CD4-positive, alpha-beta T cell treated with Interleukin-4 for 1 hour (primary cell): ENCODE results near the gene NSMF.

Source experiments
- DNase-seq, 2 donors: peaks; one replicate each; pipeline ENCODE4 v3.0.0-alpha.2; 2020 to 2022

Gene NSMF

DNA sequence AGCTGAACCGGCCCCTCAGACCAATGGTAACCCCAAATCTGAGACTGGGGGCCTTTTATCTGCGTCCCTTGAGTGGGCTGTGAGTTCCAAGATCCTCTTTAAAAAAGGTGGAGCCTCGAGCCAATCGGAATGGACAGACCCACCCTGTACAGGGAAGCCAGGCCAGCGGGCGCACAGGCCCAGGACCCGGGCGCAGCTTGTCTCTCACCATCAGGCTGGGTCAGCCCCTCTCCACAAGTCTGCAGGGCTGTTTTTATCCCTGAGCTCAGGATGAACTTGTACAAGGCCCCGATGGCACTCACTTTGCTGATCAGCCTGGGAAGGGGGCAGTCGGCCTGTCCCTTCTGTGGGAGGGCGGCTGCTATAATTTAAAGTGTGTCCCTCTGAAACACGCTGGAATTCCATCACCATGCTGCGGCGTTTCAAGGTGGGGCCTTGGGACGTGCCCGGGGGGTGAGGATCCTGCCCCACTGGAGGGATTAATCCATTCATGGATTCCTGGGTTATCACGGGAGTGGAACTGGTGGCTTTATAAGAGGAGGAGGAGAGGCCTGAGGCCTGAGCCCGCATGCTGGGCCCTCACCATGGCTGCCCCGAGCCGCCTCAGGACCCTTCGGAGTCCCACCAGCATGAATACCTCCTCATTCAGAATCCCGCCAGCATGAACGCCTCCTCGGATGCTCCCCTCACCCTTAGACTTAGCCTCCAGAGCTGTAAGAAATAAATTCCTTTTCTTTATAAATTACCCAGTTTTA, 50.3 kb downstream of the NSMF start:
- DNase-seq = no peak

DNA sequence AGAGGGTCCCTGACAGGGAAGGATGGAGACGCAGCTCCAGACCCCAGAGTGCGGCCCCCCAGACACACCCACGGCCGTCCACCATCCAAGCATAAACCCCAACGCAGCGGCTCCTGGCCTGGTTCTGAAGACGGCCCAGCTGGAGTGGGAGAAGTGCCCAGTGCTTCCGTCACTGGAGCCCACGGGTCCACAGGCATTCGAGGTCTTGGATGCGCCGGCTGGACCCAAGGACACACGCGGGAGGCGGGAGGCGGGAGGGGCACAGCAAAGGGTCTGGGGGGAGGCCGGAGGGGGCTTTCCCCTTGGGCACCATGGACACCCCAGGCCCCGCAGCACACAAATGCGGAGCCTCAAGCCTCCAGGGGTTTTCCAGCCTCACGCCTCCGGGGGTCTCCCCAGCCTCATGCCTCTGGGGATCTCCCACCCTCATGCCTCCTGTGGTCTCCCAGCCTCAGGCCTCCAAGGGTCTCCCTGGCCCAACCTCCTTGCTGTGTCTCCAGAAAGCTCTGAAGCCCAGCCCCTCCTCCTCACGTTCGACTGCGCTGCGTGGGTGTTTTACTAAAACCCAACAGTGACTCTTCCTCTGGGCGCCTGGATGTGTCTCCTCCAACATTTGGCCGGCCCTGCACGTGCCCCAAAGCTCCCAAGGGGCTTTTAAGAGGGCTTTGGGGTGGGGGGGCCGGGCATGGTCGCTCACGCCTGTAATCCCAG, 51.4 kb downstream of the NSMF start:
- DNase-seq = no peak

DNA sequence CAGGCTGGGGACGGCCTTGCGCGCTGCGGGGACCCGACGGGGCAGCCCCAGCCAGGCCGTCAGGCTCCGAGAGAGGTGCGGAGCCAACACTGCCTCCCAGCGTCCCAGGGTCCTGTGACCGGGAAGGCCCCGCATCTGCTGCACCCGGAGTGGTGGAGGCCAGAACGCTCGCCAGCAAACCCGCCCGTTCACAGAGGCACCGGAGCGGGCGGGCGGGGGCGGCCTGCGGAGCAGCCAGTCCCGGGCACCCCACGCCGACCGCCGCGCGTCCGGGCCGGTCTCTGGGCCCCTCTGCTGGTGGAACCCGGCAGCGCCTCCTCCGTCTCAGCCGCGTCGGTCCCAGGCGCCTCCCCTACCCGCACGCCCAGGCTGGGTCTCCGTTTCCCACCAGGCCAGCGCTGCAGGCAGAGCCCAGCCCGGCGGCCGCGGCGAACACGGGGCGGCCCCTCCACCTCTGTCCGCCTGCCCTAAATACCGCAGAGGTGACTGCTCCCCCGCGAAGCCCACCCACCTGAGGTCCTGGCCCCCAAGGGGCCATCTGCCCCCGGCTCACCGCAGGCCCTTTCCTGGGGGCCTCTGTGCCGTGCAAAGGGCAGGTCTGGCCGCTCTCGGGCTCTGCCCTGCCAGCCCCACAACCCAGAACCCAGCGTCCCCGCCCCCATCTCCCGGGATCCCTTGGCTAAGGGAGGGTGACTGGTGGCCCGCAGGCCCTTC, 52.1 kb downstream of the NSMF start:
- peak; percentile 57 to 69 for DNase-seq

DNA sequence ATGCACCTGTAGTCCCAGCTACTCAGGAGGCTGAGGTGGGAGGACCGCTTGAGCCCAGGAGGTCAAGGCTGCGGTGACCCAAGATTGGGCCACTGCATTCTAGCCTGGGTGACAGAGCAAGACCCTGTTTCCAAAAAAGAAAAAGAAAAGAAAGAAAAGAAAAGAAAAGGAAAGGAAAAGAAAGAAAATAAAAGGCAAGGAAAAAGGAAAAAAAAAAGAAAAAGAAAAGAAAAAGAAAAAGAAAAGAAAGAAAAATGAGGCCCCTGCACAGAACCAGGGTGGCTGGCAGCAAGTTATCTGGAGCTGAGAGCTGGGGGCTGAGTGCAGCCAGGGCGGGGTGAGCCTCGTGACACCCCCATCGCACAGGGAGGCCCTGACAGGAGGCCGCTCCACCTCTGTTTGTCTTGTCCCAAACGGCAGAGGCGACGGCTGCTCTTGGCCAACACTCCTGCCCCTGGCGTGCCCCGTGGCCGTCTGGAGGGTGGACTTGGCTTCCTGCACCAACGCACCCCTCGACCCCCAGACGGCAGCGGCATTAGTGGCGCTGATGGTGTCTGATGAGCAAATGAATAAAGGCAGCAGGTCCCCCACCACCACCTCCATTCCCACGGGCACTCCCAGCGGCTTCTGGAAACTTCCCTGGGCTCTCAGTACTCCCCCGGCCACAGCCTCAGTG, 52.9 kb downstream of the NSMF start:
- no peak for DNase-seq

DNA sequence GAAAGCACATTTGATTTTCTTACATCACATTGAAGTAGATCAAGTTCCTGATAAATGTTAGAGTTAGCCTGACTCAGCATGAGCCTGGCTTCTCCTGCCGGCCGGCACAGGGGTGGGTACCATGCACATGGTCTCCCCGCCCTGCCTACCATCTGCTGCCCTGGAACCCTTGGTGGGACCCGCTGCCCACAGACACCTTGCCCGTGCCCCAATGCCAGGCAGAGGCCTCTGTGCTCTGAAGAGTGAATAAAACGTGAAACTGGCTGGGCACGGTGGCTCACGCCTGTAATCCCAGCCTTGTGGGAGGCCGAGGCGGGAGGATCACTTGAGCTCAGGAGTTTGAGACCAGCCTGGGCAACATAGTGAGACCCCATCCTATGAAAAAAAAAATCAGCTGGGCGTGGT, 53.5 kb downstream of the NSMF start:
- no peak for DNase-seq

DNA sequence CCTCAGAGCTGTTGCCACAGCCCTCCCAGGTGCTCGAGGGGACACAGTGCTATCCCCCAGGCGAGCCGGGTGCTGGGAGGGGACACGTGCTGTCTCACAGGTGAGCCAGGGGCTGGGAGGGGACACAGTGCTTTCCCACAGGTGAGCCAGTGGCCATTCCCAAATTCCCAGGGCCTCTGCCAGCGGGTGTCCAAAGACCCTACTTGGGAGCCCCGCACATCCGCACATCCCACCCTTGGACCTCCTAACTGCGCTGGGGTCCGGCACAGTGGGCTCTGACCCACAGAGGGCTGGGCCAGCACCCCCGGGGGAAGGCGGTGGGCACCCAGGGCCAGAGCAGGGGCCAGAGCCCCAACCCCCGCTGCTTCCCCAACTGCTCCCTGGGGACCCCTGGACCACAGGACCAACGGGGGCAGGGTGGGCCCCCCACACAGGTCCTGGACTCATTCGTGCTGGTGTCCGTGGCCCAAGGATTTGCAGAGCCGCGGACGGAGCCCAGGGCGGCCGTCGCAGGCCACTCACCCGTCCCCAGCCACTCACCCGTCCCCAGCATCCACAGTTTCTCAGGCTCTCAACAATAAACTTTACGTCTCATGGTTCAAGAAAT, 54.1 kb downstream of the NSMF start:
- DNase-seq = no peak

DNA sequence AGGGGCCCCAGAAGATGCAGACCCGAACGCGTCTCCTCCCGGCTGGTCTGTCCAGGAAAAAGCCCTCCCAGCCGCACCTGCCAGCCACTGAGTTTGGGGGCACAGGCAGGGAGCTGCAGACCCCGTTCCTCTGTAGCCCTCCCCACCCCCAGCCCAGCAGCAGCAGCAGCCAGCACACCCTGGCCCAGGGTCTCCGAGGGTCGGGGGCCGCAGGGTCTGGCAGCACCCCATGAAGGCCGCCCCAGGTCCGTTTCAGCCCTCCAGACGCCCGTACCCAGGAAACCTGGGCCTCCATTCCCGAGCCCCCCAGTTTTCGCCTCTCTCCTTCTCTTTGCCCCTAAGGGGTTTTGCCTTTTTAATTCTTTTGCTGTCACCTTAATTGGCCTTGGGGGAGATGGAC, 55.9 kb downstream of the NSMF start:
- no peak for DNase-seq

DNA sequence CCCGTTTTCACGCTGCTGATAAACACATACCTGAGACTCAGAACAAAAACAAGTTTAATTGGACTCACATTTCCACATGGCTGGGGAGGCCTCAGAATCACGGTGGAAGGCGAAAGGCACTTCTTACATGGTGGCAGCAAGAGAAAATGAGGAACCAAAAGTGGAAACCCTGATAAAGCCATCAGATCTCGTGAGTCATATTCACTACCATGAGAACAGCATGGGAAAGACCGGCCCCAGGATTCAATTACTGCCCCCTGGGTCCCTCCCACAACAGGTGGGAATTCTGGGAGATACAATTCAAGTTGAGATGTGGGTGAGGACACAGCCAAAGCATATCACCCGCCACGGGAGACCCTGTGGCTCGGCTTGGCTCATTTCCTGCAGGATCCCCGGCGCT, 56.4 kb downstream of the NSMF start:
- no peak for DNase-seq

DNA sequence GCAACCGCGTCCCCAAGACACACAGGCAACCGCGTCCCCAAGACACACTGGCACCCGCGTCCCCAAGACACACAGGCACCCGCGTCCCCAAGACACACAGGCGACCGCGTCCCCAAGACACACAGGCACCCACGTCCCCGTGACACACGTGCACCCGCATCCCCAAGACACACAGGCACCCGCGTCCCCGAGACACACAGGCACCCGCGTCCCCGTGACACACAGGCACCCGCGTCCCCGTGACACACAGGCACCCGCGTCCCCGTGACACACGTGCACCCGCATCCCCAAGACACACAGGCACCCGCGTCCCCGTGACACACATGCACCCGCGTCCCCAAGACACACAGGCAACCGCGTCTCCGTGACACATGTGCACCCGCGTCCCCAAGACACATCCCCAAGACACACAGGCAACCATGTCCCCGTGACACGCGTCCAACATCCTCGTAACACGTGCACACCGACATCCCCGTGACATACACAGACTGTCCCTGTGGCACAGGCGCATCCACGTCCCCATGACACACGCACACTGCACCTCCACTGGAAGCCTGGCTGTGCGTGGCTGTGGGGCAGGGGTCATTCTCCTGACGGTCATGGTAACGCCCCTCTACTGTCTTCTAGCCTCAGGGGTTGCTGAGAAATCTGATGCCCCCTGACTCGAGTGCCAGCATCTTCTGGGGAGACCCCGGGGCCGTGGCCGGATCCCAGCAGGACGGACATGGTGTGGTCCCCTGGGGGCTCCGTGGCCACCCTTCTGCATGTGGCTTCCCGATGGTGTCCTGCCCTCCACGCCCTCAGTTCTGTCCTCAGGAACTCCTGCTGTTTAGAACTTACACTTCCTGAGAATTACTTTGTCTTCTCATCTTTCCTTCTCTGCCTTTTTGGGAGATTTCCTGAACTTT, 60.3 kb downstream of the NSMF start:
- DNase-seq = no peak

DNA sequence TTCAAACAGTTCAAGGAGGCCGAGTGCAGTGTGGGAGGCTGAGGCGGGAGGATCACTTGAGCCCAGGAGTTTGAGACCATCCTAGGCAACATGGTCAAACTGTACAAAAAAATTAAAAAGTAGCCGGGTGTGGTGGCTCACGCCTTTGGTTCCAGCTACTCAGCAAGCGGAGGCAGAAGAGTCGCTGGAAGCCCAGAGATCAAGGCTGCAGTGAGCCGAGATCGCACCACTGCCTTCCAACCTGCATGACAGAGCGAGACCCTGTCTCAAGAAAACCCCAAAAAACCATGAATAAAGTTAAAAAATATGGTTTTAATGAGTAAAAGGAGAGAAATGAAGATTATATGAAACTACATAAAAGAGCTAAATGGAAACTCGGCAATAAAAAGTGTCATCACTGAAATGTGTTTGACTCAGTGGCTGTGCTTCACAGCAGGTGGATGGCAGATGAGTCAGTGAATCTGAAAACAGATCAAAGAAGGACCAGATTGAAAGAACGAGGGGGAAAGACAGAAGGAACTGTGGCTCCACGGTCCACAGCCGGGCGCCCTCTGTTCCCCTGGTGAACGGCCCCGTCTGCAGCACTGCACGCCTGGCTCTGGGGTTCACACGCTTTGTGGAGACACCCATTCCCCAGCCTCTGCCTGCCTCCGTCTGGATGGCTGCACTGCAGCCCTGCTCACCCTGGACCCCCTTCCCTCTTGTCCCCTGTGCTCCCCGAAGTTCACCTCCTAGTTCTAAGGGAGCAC, 61.3 kb downstream of the NSMF start:
- no peak for DNase-seq
